ENCODE results near the gene ARID3C. TPM values are rescaled to one million over a fixed set of nuclear protein-coding genes. Genes with fewer than 3 reads are reported as not detected.

The ARID3C gene
- total RNA-seq, 1 donor from 2014 or later = not detected

- Histone ChIP-seq H3K9me3 (no peaks in the 10 kb centered on the region), H3K27me3 (no peaks in the 10 kb centered on the region), H3K27ac (no peak overlapping the region), H3K4me3 (no peak overlapping the region), H3K4me1 (no peaks in the 10 kb centered on the region), H3K36me3 (no peaks in the 10 kb centered on the region)
- ATAC-seq (peak; percentile 92), DNase-seq (peak; percentile 85)
- intact Hi-C loops (cut with DNase I) = loop anchor here (10.0 kb wide), 1 partner anchor 59 kb away; no protein-coding TSS in a partner anchor
- peak; percentile 97 for TF ChIP-seq CTCF (IDR thresholded peaks at IDR 0.05)
Measured at GRCh38 chr9:34603610-34604231, 25.1 kb downstream of the ARID3C start.

- H3K4me1 ChIP-seq = no peaks in the 10 kb centered on the region
- DNase-seq (no peak), ATAC-seq (no peak)
- intact Hi-C loops (cut with DNase I) = loop anchor here (10.0 kb wide), 1 partner anchor 57 kb away; no protein-coding TSS in a partner anchor
- no peaks in the 10 kb centered on the region for H3K36me3 ChIP-seq
- no peak overlapping the region for H3K4me3 ChIP-seq
- H3K9me3 ChIP-seq = no peaks in the 10 kb centered on the region
- no peak overlapping the region for H3K27ac ChIP-seq
- TF ChIP-seq CTCF (IDR thresholded peaks at IDR 0.05) = no peak
- no peaks in the 10 kb centered on the region for H3K27me3 ChIP-seq
Measured at GRCh38 chr9:34601937-34602573, 26.8 kb downstream of the ARID3C start.

- Histone ChIP-seq H3K27me3 (no peaks in the 10 kb centered on the region), H3K27ac (no peak overlapping the region), H3K4me1 (no peaks in the 10 kb centered on the region), H3K4me3 (no peak overlapping the region), H3K9me3 (no peaks in the 10 kb centered on the region), H3K36me3 (no peaks in the 10 kb centered on the region)
- no peak for DNase-seq
- TF ChIP-seq CTCF (IDR thresholded peaks at IDR 0.05) = no peak
- ATAC-seq = no peak
- intact Hi-C loops (cut with DNase I) = loop anchor here (10.0 kb wide), 1 partner anchor 56 kb away; no protein-coding TSS in a partner anchor
Measured at GRCh38 chr9:34600908-34601307, 28.0 kb downstream of the ARID3C start.

- no peak for TF ChIP-seq CTCF (IDR thresholded peaks at IDR 0.05)
- ATAC-seq = no peak
- DNase-seq = no peak
- no peak overlapping the region for H3K4me3 ChIP-seq
- H3K27me3 ChIP-seq = peaks cover 1% of the 10 kb centered on the region
- no peaks in the 10 kb centered on the region for H3K36me3 ChIP-seq
- H3K4me1 ChIP-seq = no peaks in the 10 kb centered on the region
- H3K27ac ChIP-seq = no peak overlapping the region
- no peaks in the 10 kb centered on the region for H3K9me3 ChIP-seq
- intact Hi-C loops (cut with DNase I) = no loop called here
Measured at GRCh38 chr9:34599546-34599945, 29.3 kb downstream of the ARID3C start.

GRCh38 chr9:34594177-34594576 lies 34.7 kb downstream of the ARID3C start:
- intact Hi-C loops (cut with DNase I) = no loop called here
- DNase-seq (no peak), ATAC-seq (no peak)
- H3K4me3 ChIP-seq = no peak overlapping the region
- peak overlapping the region; percentile 4 for H3K27ac ChIP-seq
- peaks cover 24% of the 10 kb centered on the region for H3K4me1 ChIP-seq
- no peaks in the 10 kb centered on the region for H3K9me3 ChIP-seq
- H3K27me3 ChIP-seq = peaks cover 39% of the 10 kb centered on the region
- no peaks in the 10 kb centered on the region for H3K36me3 ChIP-seq
- TF ChIP-seq CTCF (IDR thresholded peaks at IDR 0.05) = no peak
